ENCODE data around the gene PHC2. TPM values are rescaled to one million over a fixed set of nuclear protein-coding genes. Genes with fewer than 3 reads are reported as not detected.
A peak's percentile ranks its signal among the peaks of the same experiment; 100 is the strongest.

Gene PHC2
- total RNA-seq, 1 donor from 2014 or later = 222 TPM

GRCh38 chr1:33369081-33369480 lies 61.8 kb downstream of the PHC2 start:
- no peak for TF ChIP-seq CTCF (IDR thresholded peaks at IDR 0.05)
- Histone ChIP-seq H3K4me1 (peaks cover 4 to 35% of the 10 kb centered on the region in 2 donors), H3K36me3 (peaks cover 3 to 8% of the 10 kb centered on the region in 2 donors), H3K27me3 (no peaks in the 10 kb centered on the region), H3K4me3 (no peak overlapping the region), H3K27ac (no peak overlapping the region), H3K9me3 (no peaks in the 10 kb centered on the region)
- DNase-seq (ENCODE audit: low spot score in 2 of 2) = no peak
- intact Hi-C loops (cut with DNase I) = loop anchor here (5.0 kb wide), 3 partner anchors 88 to 242 kb away; partner anchors contain the start of gene ZSCAN20

GRCh38 chr1:33368431-33368830 lies 62.5 kb downstream of the PHC2 start:
- DNase-seq (ENCODE audit: low spot score in 2 of 2) = no peak

GRCh38 chr1:33367485-33368405 lies 63.1 kb downstream of the PHC2 start:
- peak overlapping the region in 1 of 2 donors; percentile 36 for H3K4me3 ChIP-seq
- no peaks in the 10 kb centered on the region for H3K27me3 ChIP-seq
- H3K36me3 ChIP-seq = peaks cover 3 to 8% of the 10 kb centered on the region in 2 donors
- peaks cover 12 to 46% of the 10 kb centered on the region in 2 donors for H3K4me1 ChIP-seq
- intact Hi-C loops (cut with DNase I) = loop anchor here (1.0 to 5.0 kb wide), 8 partner anchors 35 to 240 kb away; partner anchors contain the start of genes PHC2 and ZSCAN20
- no peaks in the 10 kb centered on the region for H3K9me3 ChIP-seq
- peak overlapping the region; percentile 73 to 87 for H3K27ac ChIP-seq
- DNase-seq (ENCODE audit: low spot score in 2 of 2) = peak in 1 of 2 donors; percentile 92
- TF ChIP-seq CTCF (IDR thresholded peaks at IDR 0.05) = peak; percentile 94 to 98 (median 96)

More at GRCh38 chr1:33368431-33368830, 62.5 kb downstream of the PHC2 start:
- peaks cover 9 to 41% of the 10 kb centered on the region in 2 donors for H3K4me1 ChIP-seq
- no peak overlapping the region for H3K4me3 ChIP-seq
- no peaks in the 10 kb centered on the region for H3K9me3 ChIP-seq
- peaks cover 3 to 8% of the 10 kb centered on the region in 2 donors for H3K36me3 ChIP-seq
- H3K27ac ChIP-seq = no peak overlapping the region
- H3K27me3 ChIP-seq = no peaks in the 10 kb centered on the region
- intact Hi-C loops (cut with DNase I) = loop anchor here (5.0 kb wide), 3 partner anchors 89 to 241 kb away; partner anchors contain the start of gene ZSCAN20
- no peak for TF ChIP-seq CTCF (IDR thresholded peaks at IDR 0.05)

- intact Hi-C loops (cut with DNase I) = loop anchor here (1.0 to 5.0 kb wide), 8 partner anchors 34 to 240 kb away; partner anchors contain the start of genes PHC2 and ZSCAN20
- Histone ChIP-seq H3K4me3 (peak overlapping the region in 1 of 2 donors; percentile 36), H3K4me1 (peaks cover 12 to 51% of the 10 kb centered on the region in 2 donors), H3K27ac (peak overlapping the region; percentile 73 to 87), H3K36me3 (peaks cover 1 to 2% of the 10 kb centered on the region in 2 donors), H3K27me3 (no peaks in the 10 kb centered on the region), H3K9me3 (no peaks in the 10 kb centered on the region)
- no peak for DNase-seq (ENCODE audit: low spot score in 2 of 2)
- TF ChIP-seq CTCF (IDR thresholded peaks at IDR 0.05) = no peak
Measured at GRCh38 chr1:33366762-33367484, 64.0 kb downstream of the PHC2 start.

GRCh38 chr1:33365560-33365997 lies 65.3 kb downstream of the PHC2 start:
- DNase-seq (ENCODE audit: low spot score in 2 of 2) = no peak
- TF ChIP-seq CTCF (IDR thresholded peaks at IDR 0.05) = no peak

More at GRCh38 chr1:33365560-33365997, 65.3 kb downstream of the PHC2 start:
- Histone ChIP-seq H3K27ac (peak overlapping the region; percentile 73 to 87), H3K36me3 (no peaks in the 10 kb centered on the region), H3K9me3 (no peaks in the 10 kb centered on the region), H3K27me3 (no peaks in the 10 kb centered on the region), H3K4me1 (peaks cover 12 to 51% of the 10 kb centered on the region in 2 donors), H3K4me3 (no peak overlapping the region)
- intact Hi-C loops (cut with DNase I) = loop anchor here (5.0 kb wide), 3 partner anchors 92 to 238 kb away; partner anchors contain the start of gene ZSCAN20

Measured in ascending aorta (tissue), 2 donors.